Putamen (tissue), 1 donor: ENCODE results near the gene FOXD2.

ENCODE experiments used
- DNase-seq: peaks from one replicate; pipeline ENCODE4 v3.0.0-alpha.2; 2016; ENCODE audit warnings: low spot score

The FOXD2 gene

DNA sequence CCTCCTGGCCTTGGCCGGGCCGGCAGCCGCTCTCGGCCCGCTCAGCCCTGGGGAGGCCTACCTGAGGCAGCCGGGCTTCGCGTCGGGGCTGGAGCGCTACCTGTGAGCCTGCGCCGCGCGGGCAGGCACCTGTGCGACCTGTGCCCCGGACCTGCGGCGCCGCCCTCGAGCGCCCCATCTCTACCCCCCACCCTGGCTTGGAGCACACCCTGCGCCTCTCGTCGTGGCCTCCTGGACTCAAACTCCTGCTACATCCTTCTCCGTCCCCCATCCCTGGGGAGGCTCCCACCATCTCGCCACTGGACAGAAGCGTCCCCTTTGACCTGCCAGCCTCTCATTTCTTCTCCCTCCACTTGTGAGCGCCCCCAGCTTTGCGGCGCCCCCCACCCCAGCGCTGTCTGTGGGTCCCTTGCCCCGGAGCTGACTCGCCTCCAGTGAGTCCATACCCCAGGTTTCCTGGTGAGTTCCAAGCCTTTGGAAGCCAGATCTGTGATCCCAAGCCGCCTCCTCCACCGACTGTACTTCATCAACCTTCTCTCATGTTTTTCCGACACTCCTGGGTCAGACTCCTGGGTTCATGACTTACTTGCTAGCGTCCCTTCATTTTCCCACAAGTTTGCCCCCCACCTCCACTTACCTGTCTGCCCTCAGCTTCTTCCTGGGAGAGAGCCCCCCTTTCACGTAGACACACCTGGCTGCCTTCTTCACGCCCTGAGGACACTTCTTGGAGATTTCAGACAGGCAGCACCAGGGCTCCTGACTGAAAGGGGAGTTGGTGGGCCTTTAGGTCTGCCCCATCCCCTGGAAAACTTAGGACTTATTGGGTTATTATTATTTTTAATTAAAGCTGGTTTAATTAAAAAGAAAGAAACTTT lies 20.4 kb upstream of the FOXD2 start:
- no peak for DNase-seq

DNA sequence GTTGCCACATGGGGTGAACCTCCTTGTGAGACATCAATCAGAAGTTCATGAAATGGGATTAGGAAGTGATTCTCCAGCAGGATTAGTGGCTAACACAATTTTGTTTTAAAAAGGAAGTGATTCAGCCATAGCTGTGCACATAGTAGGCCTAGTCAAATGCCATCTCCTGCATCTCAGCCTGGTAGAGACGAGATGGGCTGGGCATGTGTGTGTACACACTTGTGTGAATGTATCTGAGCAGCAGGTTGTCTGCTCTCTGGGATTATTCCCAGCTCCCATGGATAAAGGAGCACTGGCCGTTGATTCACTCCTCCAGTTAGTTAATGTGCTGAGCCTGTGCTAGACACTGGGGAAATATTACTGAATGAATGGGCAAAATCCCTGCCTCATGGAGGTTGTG lies 19.7 kb upstream of the FOXD2 start:
- DNase-seq: no peak

DNA sequence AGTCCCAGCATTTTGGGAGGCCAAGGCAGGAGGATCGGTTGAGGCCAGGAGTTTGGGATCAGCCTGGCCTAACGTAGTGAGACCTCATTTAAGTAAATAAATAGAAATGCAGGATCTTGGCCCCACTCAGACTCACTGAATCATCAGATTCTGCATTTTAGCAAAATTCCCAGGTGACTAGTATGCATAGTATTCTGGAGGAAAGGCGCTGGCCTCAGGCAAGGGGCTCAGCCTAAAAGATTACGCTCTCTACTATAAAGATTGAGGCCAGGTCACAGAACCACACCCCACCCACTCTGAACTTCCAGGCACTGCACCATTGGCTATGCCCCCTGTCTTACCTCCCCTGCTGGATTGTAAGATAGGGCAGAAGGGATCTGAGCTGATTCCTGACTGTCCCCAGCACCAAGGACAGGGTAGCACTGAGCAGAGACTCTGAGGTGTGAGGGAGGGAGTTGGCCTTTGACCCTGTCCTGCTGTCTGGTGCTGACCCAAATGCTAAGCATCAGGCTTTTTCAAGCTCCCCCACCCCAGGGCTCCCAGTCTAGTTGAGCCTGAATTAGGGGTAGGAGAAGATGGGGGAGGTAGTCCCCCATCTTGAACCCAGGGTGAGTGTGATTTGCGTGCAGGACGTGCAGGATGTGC lies 19.0 kb upstream of the FOXD2 start:
- DNase-seq: no peak

DNA sequence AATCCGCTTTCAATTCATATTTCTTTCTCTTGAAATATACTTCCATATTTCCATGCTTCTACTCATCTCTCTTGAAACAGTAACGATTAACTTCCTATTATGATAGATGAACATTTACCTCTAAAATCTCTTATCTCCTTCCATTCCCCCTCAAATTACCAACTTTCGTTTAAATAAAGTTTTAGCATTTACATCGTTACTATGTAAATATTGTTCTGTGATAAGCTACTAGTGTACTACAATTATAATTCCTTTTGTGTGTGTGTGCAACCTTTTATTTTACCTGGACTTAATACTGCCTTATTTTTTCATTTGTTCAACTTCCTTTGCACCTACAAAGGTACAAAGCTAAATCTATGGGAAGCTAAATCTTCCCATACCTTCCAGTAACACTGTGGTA lies 17.3 kb upstream of the FOXD2 start:
- DNase-seq: no peak

DNA sequence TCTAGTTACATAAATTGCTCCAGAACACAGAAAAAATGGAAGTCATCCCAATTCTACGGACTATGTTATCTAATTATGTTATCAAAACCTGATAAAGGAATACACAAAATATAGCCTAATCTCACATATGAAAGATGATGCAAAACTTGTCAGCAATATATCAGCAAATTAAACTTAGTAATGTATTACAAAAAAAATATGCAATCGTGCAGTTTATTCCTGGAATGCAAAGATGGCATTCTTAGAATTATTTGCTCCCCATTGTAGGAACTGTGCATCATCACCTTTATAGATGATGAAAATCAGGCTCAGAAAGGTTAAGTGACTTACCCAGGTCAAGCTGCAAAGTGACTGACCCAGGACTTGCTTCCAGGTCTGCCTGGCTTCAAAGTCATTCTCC lies 14.0 kb upstream of the FOXD2 start:
- no peak for DNase-seq

DNA sequence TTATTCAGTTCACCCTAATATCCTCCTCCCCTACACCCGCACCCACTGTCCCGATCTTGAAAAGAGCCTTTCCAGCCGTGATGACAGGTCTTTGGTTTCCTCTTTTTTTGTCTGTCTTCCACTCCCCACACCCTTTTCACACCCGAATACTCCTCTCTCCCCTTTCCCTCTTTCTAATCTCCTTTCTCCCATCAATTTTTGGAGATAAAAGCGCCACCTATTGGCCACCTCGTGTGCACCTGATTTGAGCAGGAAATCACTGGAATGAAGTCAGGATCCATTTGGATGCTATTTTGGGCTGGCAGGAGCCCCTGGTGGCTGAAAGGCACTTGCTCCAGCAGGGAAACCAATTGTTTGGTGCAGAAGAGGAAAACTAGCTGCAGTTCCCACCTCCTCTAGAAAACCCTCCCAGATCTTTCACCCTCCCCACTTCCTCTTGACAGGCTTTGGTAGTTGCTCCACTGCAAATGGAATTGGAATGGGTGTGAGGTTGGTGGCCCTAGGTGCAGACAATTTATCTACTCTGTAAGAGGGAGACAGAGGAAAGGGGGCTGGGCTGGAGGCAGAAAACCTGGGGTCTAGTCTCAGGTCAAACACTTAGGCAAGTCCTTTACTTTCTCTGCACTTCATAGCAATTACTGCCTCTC lies 13.4 kb upstream of the FOXD2 start:
- DNase-seq: no peak

DNA sequence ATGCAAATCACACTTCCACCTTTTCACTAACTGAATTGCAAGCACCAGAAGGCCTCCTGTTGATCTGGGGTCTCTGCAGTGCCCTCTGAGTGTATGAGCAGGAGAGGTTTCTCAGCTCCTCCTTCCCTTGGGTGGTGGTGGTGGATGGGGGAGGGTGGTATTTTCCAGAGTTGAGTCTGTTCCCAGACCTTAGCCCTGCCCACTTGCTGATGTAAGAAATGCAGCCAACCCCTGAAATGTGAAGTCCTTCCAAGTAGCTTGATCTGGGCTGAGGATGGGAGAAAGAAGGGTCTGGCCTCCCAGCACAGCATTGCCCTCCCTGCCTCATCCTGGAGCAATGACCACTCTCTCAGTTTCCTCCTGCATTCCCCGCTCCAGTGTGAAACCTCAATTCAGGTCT lies 6.3 kb upstream of the FOXD2 start:
- no peak for DNase-seq

DNA sequence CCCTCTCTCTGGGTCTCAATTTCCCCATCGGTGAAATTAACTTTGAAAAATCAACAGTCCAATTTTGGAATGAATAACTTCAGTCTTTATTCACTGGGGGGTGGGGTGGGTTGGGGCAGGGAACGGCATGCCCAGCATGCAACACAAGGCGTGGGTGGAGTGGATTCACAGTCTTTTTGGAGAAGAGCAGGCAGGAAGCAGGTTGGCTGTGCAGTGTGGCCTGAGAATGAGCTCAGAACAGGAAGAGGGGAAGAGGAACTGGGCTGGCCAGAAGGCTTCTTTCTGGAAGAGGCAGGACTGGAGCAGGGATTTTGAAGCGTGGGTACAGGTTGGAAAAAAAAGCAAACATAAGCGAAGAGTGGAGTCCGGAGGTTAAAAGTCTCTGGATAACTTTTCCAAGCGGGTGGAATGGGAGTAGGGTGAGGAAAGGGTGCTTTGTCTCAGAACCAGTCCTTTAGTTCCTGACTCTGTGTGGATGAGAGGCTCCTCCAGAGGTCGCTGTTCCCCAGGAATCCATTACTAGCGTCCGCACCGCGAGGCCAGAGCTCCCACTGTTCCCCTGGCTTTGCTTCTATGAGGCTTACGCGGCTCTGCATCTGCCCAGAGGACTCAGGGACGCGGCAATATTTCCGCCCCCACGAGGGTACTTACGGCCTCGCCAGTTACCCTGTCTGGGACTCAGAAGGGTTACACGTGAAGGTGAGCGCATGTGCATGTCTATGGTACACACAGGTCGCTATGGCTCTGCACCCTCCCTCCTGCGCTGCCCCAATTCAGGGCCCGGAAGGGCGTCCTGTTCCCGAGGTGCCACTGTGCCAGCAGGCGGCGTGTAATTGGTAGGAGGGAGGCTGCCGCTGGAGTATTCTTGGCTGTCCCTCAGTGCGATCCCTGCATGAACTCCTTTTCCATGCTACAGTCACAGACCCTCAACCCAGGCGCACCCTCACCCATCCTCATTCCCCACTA lies 5.5 kb upstream of the FOXD2 start:
- DNase-seq: peak; percentile 40

DNA sequence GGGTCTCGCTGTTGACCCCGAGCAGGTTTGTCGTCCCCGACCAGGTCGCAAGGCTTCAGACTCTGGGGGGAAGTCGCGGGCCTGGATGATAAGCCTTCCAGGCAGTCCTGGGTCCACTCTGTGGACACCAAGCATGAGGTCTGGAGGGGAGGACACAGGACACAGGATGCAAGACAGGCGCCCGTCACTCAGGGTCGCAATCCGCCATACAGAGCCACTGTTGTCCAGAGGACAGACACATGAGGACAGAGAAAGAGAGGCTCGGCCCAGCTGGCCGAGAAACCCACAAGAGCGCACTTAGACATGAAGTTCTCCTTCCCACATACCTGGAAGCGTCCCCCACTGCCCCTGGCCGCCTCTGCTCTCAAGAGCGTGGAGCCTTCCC lies 4.8 kb upstream of the FOXD2 start:
- DNase-seq: no peak

DNA sequence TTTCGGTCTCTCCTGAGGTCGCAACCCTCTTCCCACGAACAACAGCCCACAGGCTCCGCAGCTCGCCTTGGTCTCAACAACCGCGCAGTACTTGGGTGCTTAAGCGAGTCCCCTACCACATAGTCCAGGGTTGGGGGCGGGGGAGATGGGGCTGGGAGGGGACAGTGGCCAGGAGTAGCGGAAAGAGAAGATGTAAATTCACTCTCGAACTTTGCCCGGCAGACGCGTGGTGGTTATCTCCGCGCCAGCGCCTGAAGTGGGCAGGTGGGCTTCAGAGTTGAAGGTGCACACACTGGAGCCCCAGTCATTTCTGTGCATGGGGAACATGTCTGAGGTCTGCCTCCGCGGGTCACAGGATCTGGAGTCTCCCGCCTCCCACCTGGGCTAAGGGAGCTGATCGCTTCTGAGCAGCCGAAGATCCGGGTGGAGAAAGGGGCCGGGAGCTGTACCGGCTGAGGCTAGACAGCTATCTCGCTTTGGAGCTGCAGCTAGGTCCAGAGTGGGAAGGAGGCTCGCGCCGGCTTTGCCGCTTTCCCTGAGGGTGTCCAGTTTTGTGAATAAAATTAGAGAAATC lies 4.3 kb upstream of the FOXD2 start:
- no peak for DNase-seq

DNA sequence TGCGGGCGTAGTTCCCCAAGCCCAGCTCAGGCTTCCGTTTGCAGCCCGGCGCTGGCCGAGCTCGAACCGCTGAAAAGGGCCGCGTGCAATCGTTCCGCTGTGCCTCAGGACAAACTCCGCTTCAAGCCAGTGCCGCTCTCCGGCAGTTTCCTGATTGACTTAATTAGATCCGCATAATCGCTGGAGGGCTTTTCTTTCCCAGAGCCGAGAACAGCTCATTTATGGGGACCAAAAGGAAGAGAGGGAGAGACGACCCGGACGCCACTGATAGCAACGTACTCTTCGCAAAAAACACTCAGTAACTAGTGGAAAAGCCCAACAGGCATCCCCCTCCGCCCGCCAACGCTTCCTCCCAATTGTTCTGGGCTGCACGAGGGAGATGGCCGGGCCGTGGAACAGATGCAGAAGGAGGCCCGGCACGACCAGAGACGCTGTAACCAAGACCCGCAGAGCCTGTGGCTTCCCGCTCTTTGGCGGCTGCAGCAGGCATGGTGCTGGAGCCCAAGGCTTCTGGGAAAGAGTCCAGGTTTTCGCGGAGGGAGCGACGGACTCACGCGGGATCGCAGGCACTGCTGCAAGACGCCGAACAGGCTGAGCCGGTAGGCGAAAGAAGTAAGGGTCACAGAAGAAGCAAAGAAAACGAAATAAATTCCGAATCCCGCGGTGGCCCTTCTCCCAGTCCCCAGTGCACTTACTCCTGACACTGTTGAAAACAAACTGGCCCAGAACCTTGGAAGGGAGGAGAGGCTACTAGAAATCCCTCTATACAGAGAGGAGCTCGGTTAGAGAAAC lies 3.6 kb upstream of the FOXD2 start:
- no peak for DNase-seq

DNA sequence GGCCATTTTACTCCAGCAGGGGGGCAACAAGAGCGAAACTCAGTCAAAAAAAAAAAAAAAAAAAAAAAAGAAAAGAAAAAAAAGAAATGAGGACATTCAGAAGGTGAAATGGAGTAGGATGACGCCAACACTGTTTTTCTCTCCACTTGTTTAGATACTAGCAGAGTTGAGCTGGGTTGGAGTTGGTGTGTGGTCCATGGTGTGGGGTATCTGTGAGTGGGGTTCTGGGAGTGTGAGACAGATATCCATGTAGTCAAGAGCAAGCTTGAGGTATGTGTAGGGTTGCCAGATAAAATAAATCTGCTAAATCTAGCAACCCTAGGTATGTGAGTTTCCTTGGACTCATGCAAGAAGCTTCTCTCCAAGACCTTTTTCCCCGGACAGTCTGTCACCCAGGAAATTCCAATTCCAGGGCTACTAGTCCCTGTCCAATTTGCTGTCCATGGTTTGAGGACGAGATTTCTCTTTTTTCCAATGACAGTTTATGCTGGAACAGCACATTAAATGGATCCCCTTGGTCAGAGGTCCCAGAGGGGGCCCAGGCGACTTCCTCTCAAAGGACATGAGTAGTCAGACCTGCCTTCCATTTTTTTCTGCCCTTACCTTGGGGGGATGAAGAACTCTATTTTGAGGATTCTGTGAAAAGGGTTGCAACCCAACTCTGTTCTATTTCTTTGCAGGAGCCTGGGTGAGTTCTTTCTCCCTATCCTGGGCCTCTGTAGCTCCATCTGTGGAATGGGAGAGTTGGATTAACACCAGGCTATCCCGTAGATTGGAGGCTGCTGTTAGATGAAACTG lies 2.1 kb upstream of the FOXD2 start:
- DNase-seq: no peak

DNA sequence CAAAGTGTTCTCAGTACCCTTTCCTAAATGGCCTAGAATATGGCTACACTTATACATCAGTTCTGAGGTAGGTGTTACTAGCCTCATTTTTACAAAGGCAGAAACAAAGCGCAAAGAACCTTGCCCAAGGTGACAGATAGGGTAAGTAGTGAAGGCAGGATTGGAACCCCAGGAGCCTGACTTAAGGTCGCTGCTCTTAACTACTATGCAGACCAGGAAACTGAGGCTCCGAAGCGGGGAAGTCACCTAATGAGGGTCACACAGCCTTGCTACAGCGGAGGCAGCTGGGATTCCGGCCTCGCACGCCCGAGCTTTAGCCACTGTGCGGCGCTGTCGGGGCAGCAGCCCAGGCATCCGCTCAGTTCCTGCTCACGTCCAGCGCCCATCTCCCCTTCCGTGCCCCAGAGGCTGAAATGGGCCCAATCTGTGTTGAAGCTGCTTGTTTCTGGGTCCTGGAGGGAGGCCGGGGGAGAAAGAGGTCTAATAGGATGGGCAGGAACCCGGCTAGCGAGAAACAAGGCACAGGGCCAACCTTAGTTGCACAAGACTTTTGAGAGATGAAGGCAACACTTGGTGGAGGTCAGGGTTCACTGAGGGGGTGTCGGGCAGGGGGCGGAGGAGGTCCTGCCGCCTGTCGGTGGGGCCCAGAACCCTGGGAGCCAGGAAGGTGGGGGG lies 1.4 kb upstream of the FOXD2 start:
- no peak for DNase-seq

DNA sequence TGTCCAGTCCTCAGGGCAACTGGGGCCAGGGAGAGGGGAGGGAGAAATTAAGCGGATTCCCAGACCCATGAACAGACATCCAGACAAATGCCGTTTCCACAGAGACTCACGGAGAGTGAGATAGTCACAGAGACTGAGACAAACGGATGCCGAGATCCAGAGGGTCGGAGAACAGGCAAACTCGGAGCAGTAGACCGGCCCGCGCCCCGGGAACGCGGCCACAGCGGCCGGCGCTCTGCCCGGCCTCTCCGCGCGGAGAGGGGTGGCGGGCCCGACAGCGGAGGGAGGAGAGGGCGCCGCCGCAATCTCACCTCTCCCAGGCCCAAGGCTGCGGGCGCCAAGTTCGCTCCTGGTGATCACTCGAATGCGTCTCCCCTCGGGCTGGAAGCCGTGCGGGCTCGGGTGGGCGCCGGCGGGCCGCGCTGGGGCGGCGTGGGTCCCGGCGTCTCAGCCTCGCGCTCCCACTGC lies 831 bp upstream of the FOXD2 start:
- no peak for DNase-seq

DNA sequence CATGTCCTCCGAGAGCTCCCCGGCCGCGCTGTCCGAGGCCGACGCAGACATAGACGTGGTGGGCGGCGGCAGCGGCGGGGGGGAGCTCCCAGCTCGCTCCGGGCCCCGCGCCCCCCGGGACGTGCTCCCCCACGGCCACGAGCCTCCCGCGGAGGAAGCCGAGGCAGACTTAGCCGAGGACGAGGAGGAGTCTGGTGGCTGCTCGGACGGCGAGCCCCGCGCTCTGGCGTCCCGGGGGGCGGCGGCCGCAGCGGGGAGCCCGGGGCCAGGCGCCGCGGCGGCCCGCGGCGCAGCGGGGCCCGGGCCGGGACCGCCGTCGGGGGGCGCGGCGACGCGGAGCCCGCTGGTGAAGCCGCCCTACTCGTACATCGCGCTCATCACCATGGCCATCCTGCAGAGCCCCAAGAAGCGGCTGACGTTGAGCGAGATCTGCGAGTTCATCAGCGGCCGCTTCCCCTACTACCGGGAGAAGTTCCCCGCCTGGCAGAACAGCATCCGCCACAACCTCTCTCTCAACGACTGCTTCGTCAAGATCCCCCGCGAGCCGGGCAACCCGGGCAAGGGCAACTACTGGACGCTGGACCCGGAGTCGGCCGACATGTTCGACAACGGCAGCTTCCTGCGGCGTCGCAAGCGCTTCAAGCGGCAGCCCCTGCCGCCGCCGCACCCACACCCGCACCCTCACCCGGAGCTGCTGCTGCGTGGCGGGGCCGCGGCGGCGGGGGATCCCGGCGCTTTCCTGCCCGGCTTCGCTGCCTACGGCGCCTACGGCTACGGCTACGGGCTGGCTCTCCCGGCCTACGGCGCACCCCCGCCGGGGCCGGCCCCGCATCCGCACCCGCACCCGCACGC lies 547 bp downstream of the FOXD2 start:
- DNase-seq: no peak

DNA sequence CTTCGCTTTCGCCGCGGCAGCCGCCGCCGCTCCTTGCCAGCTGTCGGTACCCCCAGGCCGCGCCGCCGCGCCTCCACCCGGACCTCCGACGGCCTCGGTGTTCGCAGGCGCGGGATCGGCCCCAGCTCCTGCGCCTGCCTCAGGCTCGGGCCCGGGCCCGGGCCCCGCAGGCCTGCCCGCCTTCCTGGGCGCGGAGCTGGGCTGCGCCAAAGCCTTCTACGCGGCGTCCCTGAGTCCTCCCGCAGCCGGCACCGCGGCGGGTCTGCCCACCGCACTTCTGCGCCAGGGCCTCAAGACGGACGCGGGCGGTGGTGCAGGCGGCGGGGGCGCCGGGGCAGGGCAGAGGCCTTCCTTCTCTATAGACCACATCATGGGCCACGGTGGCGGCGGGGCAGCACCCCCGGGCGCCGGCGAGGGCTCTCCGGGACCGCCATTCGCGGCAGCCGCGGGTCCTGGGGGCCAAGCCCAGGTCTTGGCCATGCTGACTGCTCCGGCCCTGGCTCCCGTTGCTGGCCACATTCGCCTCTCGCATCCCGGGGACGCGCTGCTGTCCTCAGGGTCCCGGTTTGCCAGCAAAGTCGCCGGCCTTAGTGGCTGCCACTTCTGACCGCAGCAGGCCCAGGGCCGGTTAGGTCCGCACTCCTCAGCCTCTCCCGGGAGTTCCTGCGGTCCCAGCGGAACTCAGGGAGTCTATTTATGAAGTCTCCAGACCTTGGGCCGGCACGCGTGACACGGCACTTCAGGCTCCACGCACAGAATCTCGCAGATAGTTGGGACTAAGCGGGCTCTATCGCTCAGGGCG lies 1.4 kb downstream of the FOXD2 start:
- DNase-seq: no peak

DNA sequence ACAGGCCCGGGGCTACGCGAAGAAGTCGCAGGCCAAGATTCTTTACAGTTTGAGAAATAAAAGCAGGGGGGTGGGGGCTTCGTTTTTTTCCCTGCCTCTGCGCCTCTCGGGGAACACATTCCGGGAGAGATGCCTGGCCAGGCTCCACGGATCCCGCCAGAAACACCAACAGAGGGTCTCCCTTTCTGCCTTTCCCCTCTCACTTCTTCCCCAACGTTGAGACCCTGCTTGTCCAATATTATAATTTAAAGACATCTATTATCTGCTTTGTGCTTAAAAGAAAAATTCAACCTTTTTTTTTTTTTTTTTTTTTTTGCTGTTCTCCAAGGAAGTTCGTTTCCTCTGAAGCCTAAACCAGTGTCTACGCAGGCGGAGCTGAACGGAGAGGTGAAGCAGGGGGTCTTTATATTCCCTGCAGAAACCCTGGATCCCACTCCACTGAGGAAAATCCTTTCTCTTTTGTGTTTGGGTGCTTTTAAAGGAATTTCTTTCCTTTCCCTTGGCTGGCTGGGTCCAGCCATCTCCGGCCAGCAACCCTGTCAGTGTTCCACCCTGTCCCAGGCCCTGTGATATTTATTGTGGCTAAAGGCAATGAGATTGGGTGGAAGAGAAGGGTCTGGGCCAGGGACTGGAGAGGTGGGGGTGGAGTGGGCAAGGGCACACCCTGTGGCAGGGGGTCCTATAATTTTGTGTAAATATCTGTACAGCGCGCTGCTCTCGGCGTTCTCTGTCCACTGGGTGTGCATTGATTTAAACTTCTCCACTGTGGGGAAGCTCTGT lies 2.2 kb downstream of the FOXD2 start:
- no peak for DNase-seq
